HG03025 (cell line): ENCODE data around the gene CD44.
A peak's percentile ranks its signal among the peaks of the same experiment; 100 is the strongest.

Experiments
- ATAC-seq: cut with Tn5 transposase; IDR thresholded peaks from one replicate; pipeline ENCODE4 v1.9.1; 2021; ENCODE audit warnings: mild to moderate bottlenecking, moderate library complexity; ENCODE audit not compliant: unreplicated experiment, low FRiP score

Gene CD44

DNA sequence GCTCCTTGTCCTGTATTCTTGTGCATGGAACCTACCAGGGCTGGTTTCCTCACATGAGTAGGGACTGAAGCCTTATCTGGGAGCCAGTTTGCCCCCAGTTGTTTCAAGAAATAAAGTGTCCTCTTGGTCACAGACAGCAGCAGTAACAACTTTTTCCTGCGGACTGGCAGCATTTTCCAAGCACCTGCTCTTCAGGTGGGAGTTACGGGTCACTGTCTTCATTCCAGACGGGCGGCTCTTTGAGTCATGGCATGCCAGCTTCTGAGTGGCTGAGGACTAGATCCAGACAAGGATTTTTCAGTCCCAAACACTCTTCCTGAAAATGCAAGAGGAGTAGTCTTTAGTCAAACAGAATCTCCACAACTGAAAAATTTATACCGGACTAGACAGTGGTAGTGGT lies 2.7 kb upstream of the CD44 start:
- ATAC-seq, result no peak

DNA sequence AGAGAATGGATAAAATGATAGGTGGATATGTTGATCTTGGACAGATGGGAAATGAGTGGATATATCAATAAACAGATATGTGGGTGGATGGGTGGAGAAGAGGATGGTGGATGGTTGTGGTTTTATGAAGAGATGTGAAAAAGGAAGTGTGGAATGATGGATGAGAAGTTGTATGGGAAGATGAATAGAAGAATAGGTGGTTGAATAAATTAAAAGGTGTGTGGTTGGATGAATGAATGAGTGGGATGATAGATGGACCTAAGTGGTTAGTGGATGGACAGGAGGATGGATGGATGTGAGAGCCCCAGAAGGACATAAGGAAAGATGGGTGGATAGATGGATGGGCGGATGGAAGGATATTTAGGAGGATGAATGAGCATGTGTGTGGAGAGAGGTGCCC lies 913 bp upstream of the CD44 start:
- ATAC-seq, result no peak

- no peak for ATAC-seq
Observed at GRCh38 chr11:35138606-35138942, 397 bp upstream of the CD44 start.

GRCh38 chr11:35139722-35140282 lies 831 bp downstream of the CD44 start:
- no peak for ATAC-seq

- ATAC-seq, result no peak
Observed at GRCh38 chr11:35141071-35141470, 2.1 kb downstream of the CD44 start.

DNA sequence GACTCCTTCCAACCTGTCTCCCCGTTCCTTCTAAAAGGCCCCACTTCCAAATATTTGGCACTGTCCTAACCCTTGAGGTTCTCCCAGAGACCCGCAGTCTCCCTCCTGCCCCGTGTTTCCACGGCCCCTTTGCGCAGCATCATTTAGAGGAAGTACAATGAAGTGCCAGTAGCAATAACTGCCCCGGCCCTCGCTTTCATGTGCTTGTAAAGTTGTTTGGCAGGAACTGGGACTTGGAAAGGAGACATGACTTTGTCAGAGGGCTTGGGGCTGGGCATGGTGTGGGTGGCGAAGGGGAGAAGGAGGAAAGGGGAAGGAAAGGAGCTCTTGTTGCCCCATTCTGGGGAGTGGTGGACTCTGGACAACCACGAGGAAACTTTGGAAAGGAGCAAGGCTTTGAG lies 2.6 kb downstream of the CD44 start:
- no peak for ATAC-seq

DNA sequence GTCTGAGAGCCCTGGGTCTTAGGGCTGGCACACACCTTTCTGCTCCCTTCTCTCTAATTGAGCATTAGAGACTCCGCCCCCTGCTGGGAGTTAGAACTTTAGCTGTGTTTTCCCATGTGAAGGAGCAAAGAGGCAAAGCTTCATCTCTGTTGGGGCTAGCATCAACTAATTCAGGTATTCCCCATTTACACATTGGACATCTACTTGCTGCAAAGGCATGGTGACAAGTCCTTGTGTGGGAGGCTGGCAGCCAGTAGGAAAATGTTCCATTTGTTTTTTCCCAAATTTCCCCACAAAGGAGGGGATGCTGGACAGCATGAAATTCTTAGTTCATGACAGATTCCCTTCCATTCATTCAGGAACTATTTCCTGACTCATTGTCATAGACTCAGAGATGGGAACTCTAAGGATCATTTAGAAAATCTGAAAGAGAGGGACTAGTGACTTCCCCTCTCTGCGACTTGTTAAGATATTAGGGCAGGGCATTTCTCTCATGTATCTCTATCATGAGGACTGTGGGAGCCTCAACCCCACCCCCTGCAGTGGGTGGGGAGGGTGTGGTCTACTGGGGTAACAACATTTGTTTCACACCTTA lies 3.6 kb downstream of the CD44 start:
- ATAC-seq, result no peak

DNA sequence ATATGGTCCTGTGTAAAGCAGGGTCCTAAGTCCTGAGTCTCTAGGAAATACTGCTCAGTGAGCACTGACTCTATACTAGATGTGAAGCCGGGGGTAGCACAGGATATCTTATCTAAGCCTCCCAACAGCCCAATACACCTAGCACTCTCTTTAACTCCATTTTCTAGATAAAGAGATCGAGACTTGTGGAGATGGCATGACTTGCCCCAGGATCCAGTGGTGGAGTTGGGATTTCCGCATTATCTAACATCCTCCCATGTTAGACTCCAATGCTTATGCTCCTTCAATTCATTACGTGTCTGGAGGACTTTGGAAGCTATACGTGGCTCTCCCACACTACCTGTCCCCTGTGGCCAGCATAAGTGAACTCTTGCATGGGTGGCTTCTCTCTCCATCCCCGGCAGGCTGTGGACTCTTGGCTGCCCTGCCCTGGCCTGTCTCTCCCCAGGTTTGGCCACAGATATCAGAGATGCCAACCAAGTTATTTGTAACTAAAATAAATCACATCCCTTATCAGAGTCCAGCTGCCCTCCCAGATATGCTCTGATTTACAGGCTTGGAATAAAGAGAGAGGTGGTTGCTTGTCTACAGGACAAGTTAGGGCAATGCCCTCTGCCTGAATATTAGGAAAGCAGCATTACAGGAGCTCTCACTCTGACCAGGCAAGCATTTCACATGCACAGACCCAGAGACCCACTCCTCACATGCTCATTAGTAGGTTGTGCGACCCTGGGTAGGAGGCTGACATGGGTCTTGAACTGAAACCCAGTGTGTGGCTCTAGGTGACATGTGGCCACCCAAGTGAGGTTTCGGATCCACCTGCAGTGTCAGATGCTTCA lies 4.5 kb downstream of the CD44 start:
- ATAC-seq, result no peak

DNA sequence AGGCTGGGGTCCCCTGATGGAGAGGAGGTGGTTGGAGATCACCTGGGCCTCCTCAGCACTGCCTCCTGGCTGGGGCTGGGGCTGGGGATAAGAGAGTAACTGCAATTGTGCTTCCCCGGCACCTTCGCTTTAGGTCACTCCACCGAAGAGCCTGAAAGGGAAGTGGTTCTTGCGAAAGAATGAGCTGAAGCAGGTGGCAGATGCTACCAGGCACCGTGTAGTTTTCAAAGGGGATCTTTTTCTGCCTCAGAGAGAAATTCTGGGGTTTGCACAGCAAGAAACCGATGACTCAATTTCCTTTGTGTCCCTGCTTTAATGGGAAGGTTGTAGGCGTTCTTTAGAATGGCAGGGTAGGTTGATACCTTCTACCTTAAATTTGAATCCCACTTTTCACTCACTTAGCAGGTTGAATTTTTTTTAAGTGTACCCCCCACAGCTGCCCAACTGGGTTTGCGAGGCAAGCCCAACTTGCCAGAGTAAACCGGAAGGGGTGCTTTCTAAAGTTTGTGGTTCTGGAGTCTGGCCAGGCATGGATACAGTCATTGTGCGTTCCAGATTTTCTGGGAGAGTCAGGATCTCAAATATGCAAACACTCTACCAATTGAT lies 5.3 kb downstream of the CD44 start:
- peak; percentile 40 for ATAC-seq

- ATAC-seq, result no peak
Observed at GRCh38 chr11:35144806-35145205, 5.8 kb downstream of the CD44 start.

GRCh38 chr11:35145271-35145670 lies 6.3 kb downstream of the CD44 start:
- peak; percentile 45 for ATAC-seq

DNA sequence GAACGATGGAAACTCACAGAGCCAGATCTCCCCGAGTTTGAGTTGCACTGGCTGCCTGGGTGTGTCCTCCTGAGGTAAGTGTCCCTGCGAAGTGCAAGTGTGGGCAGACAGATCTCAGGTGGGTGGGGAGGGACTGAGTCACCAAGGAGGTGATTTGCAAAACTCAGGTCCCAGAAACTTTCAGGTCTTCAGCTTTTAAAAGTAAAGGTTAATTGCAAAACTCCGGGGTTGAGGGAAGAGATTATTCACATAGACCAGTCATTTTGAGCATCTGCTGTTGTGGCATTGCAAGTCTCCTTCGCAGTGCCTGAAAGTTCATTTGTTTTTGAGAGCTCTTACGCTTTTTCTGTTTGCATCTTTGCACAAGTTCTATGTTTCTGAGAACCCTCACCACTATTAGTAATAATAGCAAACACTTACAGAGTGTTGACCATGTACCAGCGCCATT lies 7.1 kb downstream of the CD44 start:
- ATAC-seq, result peak; percentile 34

GRCh38 chr11:35146711-35147110 lies 7.7 kb downstream of the CD44 start:
- no peak for ATAC-seq

- no peak for ATAC-seq
Observed at GRCh38 chr11:35147235-35147634, 8.3 kb downstream of the CD44 start.

DNA sequence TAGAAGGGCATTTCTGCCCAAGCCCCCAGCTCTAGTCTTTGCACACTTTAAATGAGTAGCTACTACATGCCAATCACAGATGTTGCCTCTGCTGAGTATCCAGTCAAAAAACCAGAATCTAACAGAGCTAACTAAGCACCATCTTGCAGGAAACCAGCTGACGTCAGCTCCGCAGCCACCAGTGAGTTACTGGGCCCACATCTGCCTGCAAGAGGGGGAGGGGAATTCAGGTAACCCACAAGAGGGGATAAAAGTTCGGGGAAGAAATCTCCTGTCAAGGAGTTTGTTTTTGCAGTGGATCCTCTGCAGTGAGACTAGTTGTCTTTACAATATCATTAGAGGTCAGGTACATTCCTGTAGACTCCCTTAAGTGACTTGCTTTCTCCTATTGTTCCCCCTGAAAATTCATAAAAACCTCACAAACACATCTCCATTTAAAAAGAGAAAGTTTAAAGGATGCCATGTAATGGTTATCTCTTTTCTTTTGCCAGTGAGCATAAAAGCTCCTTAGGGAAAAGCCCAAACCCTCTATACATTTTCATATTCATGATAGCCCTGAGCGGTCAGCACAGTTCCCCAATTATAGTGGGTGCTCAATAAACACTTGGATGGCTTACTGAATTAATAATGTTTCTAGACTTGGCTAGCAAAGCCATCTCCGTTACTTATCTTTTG lies 9.3 kb downstream of the CD44 start:
- no peak for ATAC-seq

GRCh38 chr11:35150454-35150853 lies 11.5 kb downstream of the CD44 start:
- ATAC-seq, result no peak

- no peak for ATAC-seq
Observed at GRCh38 chr11:35151241-35151640, 12.3 kb downstream of the CD44 start.

GRCh38 chr11:35151683-35152280 lies 12.8 kb downstream of the CD44 start:
- no peak for ATAC-seq

DNA sequence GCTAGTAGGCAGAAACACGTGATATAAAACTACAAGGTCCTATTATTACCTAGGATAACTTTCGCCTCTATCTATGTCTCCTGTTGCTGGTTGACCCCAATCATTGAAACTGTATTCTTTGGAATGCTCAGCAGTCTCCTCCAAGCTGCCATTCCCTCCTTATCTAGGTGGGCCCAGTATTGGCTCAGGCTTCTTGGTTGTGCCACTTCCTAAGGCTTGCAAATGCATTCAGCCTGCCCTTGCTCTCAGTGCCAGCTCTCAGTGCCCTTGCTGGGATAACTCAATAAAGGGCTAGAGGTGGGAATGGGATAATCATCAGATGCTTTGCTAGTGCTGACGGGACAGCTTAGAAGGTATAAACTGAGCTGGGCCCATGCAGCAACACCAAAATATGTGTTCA lies 13.6 kb downstream of the CD44 start:
- no peak for ATAC-seq

GRCh38 chr11:35153280-35153679 lies 14.3 kb downstream of the CD44 start:
- no peak for ATAC-seq

- ATAC-seq, result no peak
Observed at GRCh38 chr11:35154952-35155351, 16.0 kb downstream of the CD44 start.
